ENCODE measurements around the gene ADCY5.

Gene ADCY5

GRCh38 chr3:123322866-123323265, 126.0 kb downstream of the ADCY5 start:
- DNase-seq: no peak

- DNase-seq: no peak
Measured at GRCh38 chr3:123321806-123322205, 127.1 kb downstream of the ADCY5 start.

GRCh38 chr3:123320221-123320620, 128.7 kb downstream of the ADCY5 start:
- DNase-seq: no peak

GRCh38 chr3:123319760-123320159, 129.1 kb downstream of the ADCY5 start:
- no peak for DNase-seq

- no peak for DNase-seq
Measured at GRCh38 chr3:123318374-123318773, 130.5 kb downstream of the ADCY5 start.

- DNase-seq: no peak
Measured at GRCh38 chr3:123317716-123318115, 131.2 kb downstream of the ADCY5 start.

GRCh38 chr3:123315271-123315595, 133.7 kb downstream of the ADCY5 start:
- DNase-seq: no peak

- DNase-seq: peak; percentile 98
Measured at GRCh38 chr3:123314359-123315270, 134.3 kb downstream of the ADCY5 start.

- DNase-seq: no peak
Measured at GRCh38 chr3:123313889-123314288, 135.0 kb downstream of the ADCY5 start.

- DNase-seq: no peak
Measured at GRCh38 chr3:123312331-123313265, 136.3 kb downstream of the ADCY5 start.

- DNase-seq: no peak
Measured at GRCh38 chr3:123311201-123311600, 137.7 kb downstream of the ADCY5 start.

- no peak for DNase-seq
Measured at GRCh38 chr3:123310741-123311140, 138.1 kb downstream of the ADCY5 start.

- no peak for DNase-seq
Measured at GRCh38 chr3:123310186-123310585, 138.7 kb downstream of the ADCY5 start.

GRCh38 chr3:123307064-123307463, 141.8 kb downstream of the ADCY5 start:
- DNase-seq: no peak

- no peak for DNase-seq
Measured at GRCh38 chr3:123305192-123305591, 143.7 kb downstream of the ADCY5 start.

GRCh38 chr3:123303976-123304560, 144.8 kb downstream of the ADCY5 start:
- DNase-seq: no peak

GRCh38 chr3:123302961-123303360, 145.9 kb downstream of the ADCY5 start:
- no peak for DNase-seq

GRCh38 chr3:123301331-123302184, 147.3 kb downstream of the ADCY5 start:
- no peak for DNase-seq

GRCh38 chr3:123300583-123300982, 148.3 kb downstream of the ADCY5 start:
- DNase-seq: no peak

GRCh38 chr3:123300056-123300455, 148.8 kb downstream of the ADCY5 start:
- no peak for DNase-seq

GRCh38 chr3:123299581-123299980, 149.3 kb downstream of the ADCY5 start:
- DNase-seq: no peak

- DNase-seq: no peak
Measured at GRCh38 chr3:123298903-123299302, 150.0 kb downstream of the ADCY5 start.

GRCh38 chr3:123297627-123297899, 151.3 kb downstream of the ADCY5 start:
- DNase-seq: no peak

Measured in COR-L47 (cell line).